ENCODE measurements around the gene TECPR1. TPM values are rescaled to one million over a fixed set of nuclear protein-coding genes. Genes with fewer than 3 reads are reported as not detected.
A peak's percentile ranks its signal among the peaks of the same experiment; 100 is the strongest.

The TECPR1 gene
- total RNA-seq, 1 experiment from 2014 or later = 26.4 TPM

DNA sequence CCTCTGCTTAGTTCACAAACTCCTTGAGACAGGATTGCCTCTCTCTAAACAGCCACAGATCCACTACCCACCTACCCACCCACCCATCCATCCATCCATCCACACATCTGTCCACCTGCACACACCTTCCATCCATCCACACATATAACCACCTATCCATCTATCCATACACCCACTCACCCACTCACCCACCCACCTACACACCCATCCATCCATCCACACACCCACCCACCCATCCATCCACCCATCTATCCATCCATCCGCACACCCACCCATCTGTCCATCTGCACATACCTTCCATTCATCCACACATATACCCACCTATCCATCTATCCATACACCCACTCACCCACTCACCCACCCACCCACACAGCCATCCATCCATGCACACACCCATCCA is 9.7 kb downstream of the TECPR1 start:
- H3K36me3 ChIP-seq (ENCODE audit: control insufficient read depth, insufficient read depth, low read length) = no peaks in the 10 kb centered on the region
- intact Hi-C loops (cut with micrococcal nuclease; ENCODE audit: unreplicated experiment) = loop anchor here (5.0 kb wide), 1 partner anchor 220 kb away; no protein-coding TSS in a partner anchor
- BruUV-seq (replicated peaks) = no TSS peak
- no peak overlapping the region for H3K27ac Mint-ChIP-seq (ENCODE audit: unreplicated experiment)
- no peaks in the 10 kb centered on the region for H3K27me3 ChIP-seq (replicated peaks; ENCODE audit: control insufficient read depth, insufficient read depth, low read length)
- no peaks in the 10 kb centered on the region for H3K4me1 Mint-ChIP-seq (ENCODE audit: low read depth, unreplicated experiment)
- no peaks in the 10 kb centered on the region for H3K36me3 Mint-ChIP-seq (ENCODE audit: insufficient read depth, unreplicated experiment)
- no peaks in the 10 kb centered on the region for H3K9me3 Mint-ChIP-seq (ENCODE audit: unreplicated experiment)
- DNase-seq = no peak
- no peaks in the 10 kb centered on the region for H3K27me3 Mint-ChIP-seq (ENCODE audit: insufficient read depth, unreplicated experiment)
- TF ChIP-seq, protein P1, sequence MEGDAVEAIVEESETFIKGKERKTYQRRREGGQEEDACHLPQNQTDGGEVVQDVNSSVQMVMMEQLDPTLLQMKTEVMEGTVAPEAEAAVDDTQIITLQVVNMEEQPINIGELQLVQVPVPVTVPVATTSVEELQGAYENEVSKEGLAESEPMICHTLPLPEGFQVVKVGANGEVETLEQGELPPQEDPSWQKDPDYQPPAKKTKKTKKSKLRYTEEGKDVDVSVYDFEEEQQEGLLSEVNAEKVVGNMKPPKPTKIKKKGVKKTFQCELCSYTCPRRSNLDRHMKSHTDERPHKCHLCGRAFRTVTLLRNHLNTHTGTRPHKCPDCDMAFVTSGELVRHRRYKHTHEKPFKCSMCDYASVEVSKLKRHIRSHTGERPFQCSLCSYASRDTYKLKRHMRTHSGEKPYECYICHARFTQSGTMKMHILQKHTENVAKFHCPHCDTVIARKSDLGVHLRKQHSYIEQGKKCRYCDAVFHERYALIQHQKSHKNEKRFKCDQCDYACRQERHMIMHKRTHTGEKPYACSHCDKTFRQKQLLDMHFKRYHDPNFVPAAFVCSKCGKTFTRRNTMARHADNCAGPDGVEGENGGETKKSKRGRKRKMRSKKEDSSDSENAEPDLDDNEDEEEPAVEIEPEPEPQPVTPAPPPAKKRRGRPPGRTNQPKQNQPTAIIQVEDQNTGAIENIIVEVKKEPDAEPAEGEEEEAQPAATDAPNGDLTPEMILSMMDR (IDR thresholded peaks at IDR 0.05; ENCODE audit: insufficient read depth in 1 of 2, low read depth in 1 of 2, low read length in 1 of 2, severe bottlenecking in 1 of 2, unreplicated experiment in 1 of 2) = no peak
- H3K4me3 ChIP-seq (ENCODE audit: low read depth, low read length) = no peak overlapping the region
- POLR2A ChIA-PET = no interaction called here
- H3K9me3 ChIP-seq = no peaks in the 10 kb centered on the region
- H3K4me3 Mint-ChIP-seq (ENCODE audit: unreplicated experiment) = no peak overlapping the region
- no peaks in the 10 kb centered on the region for H3K4me1 ChIP-seq
- CTCF ChIA-PET = no interaction called here

DNA sequence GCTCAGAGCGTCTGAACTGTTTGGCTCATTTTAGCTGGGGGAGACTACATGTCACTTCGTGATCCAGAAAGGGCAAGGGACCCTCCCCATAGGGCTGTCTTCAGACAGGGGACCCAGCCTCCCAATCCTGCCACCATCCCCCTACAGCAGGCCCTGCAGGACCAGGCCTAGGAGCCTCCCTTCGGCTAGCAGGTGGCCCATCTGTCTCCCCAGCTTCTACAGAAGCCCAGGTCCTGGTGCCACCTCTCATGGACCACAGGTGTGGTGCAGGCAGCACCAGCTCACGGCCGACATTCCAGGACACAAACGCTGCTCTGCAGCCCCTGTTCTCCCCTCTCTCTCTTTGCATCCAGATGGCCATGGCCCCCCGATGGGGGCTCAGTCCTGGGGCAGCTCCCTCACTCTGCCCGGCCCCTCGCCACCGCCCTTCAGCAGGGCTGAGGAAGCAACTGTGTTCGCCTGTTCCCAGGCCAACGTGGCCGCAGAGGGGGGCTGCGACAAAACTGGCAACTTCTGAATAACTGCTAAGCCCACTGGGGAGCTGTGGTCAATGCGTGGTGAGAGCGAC is 10.3 kb downstream of the TECPR1 start:
- Histone ChIP-seq H3K36me3 (ENCODE audit: control insufficient read depth, insufficient read depth, low read length) (no peaks in the 10 kb centered on the region), H3K4me1 (no peaks in the 10 kb centered on the region), H3K4me3 (ENCODE audit: low read depth, low read length) (no peak overlapping the region), H3K9me3 (no peaks in the 10 kb centered on the region), H3K27me3 (replicated peaks; ENCODE audit: control insufficient read depth, insufficient read depth, low read length) (no peaks in the 10 kb centered on the region)
- H3K27ac Mint-ChIP-seq (ENCODE audit: unreplicated experiment) = peak overlapping the region; percentile 63
- ChIA-PET POLR2A (no interaction called here), CTCF (no interaction called here)
- TF ChIP-seq, protein P1 (IDR thresholded peaks at IDR 0.05; ENCODE audit: insufficient read depth in 1 of 2, low read depth in 1 of 2, low read length in 1 of 2, severe bottlenecking in 1 of 2, unreplicated experiment in 1 of 2) = no peak
- H3K4me1 Mint-ChIP-seq (ENCODE audit: low read depth, unreplicated experiment) = no peaks in the 10 kb centered on the region
- DNase-seq = no peak
- H3K4me3 Mint-ChIP-seq (ENCODE audit: unreplicated experiment) = no peak overlapping the region
- BruUV-seq (replicated peaks) = no TSS peak
- no peaks in the 10 kb centered on the region for H3K36me3 Mint-ChIP-seq (ENCODE audit: insufficient read depth, unreplicated experiment)
- H3K9me3 Mint-ChIP-seq (ENCODE audit: unreplicated experiment) = no peaks in the 10 kb centered on the region
- intact Hi-C loops (cut with micrococcal nuclease; ENCODE audit: unreplicated experiment) = loop anchor here (5.0 kb wide), 1 partner anchor 219 kb away; no protein-coding TSS in a partner anchor
- no peaks in the 10 kb centered on the region for H3K27me3 Mint-ChIP-seq (ENCODE audit: insufficient read depth, unreplicated experiment)

DNA sequence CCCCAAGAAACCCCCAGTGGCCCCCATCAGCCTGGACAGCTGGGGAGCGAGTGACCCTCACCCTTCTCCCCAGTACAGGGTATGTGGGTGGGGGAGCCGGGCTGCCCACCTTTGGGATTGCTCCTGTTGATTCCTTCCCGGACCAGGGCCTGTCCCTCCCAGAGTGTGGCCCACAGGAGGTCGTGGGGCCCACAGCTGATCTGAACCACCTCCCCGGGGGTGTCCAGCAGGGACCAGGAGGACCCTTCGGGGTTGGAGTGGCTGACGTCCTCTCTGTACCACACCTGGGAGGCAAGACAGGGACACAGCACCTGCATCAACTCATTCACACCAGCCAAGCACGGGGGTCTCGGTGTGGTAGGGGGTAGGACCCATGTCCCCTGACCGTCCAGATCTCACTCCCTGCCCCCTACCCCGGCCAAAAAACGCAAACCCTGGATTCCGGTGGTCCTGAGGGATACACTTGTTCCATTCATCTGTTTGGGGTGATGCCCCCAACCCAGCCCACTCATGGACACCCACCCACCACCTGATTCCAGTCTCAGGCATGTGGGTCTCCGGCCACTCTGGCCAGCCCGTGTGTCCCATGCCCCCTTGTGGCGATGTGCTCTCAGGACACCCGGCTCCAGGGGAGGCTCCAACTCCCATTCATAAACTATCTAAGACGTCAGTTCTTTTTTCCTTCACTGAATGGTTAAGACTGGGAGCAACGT is 10.9 kb downstream of the TECPR1 start:
- Mint-ChIP-seq H3K9me3 (ENCODE audit: unreplicated experiment) (no peaks in the 10 kb centered on the region), H3K4me3 (ENCODE audit: unreplicated experiment) (no peak overlapping the region), H3K4me1 (ENCODE audit: low read depth, unreplicated experiment) (no peaks in the 10 kb centered on the region), H3K27ac (ENCODE audit: unreplicated experiment) (peak overlapping the region; percentile 63), H3K36me3 (ENCODE audit: insufficient read depth, unreplicated experiment) (no peaks in the 10 kb centered on the region), H3K27me3 (ENCODE audit: insufficient read depth, unreplicated experiment) (no peaks in the 10 kb centered on the region)
- peak in 1 of 2 experiments; percentile 70 for DNase-seq
- no peaks in the 10 kb centered on the region for H3K4me1 ChIP-seq
- no TSS peak for BruUV-seq (replicated peaks)
- ChIA-PET CTCF (no interaction called here), POLR2A (no interaction called here)
- no peaks in the 10 kb centered on the region for H3K27me3 ChIP-seq (replicated peaks; ENCODE audit: control insufficient read depth, insufficient read depth, low read length)
- H3K36me3 ChIP-seq (ENCODE audit: control insufficient read depth, insufficient read depth, low read length) = no peaks in the 10 kb centered on the region
- TF ChIP-seq, protein P1 (IDR thresholded peaks at IDR 0.05; ENCODE audit: insufficient read depth in 1 of 2, low read depth in 1 of 2, low read length in 1 of 2, severe bottlenecking in 1 of 2, unreplicated experiment in 1 of 2) = peak; percentile 74 to 78
- no peak overlapping the region for H3K4me3 ChIP-seq (ENCODE audit: low read depth, low read length)
- no peaks in the 10 kb centered on the region for H3K9me3 ChIP-seq
- intact Hi-C loops (cut with micrococcal nuclease; ENCODE audit: unreplicated experiment) = loop anchor here (5.0 kb wide), 1 partner anchor 219 kb away; no protein-coding TSS in a partner anchor
